Psoas muscle (tissue), 8 donors: ENCODE measurements around the gene PPP2CA. TPM values are rescaled to one million over a fixed set of nuclear protein-coding genes. Genes with fewer than 3 reads are reported as not detected.
"Not testable (repeated sequence)": the region's sequence is repeated elsewhere in the genome, so short reads cannot be mapped to it uniquely, and the experiment has no call there.

ENCODE experiments used
- ATAC-seq, 4 donors: fragments of 200-7000 bp; cut with Tn5 transposase; one replicate each; pipeline ENCODE4 v1.9.1; 2020; ENCODE audit warnings: moderate library complexity in 3 of 4, mild to moderate bottlenecking in 2 of 4
- DNase-seq, 2 donors: peaks; one replicate each; pipeline ENCODE4 v3.0.0-alpha.2; 2020
- H3K27ac ChIP-seq: fragments of 200-600 bp; one replicate; pipeline ENCODE4 v1.8.0; 2022
- H3K27me3 ChIP-seq, 3 donors: fragments of 200-600 bp in 1 of 3; one replicate each; pipeline versions ENCODE4 v1.6.1 to v1.8.0; 2013 to 2022; ENCODE audit warnings: low read length in 2 of 3, mild to moderate bottlenecking in 2 of 3, moderate library complexity in 1 of 3; ENCODE audit not compliant: insufficient read depth in 3 of 3
- H3K36me3 ChIP-seq, 2 donors: fragments of 200-600 bp in 1 of 2; one replicate each; pipeline versions ENCODE4 v1.6.1 to v1.8.0; 2013 to 2022; ENCODE audit warnings: low read depth in 1 of 2, mild to moderate bottlenecking in 1 of 2, moderate library complexity in 1 of 2; ENCODE audit not compliant: insufficient read depth in 1 of 2
- H3K4me1 ChIP-seq: fragments of 200-600 bp; one replicate; pipeline ENCODE4 v1.8.0; 2022
- H3K4me3 ChIP-seq: fragments of 200-600 bp; one replicate; pipeline ENCODE4 v1.8.0; 2022; ENCODE audit warnings: mild to moderate bottlenecking
- H3K9me3 ChIP-seq: fragments of 200-600 bp; one replicate; pipeline ENCODE4 v1.8.0; 2022
- CTCF ChIP-seq: fragments of 200-600 bp; IDR thresholded peaks from one replicate; pipeline ENCODE4 v1.8.0; 2022; ENCODE audit warnings: antibody characterized with exemption
- WGBS, 3 donors: extraction: QIAGEN DNeasy Blood & Tissue Kit; methylation state at CpG; one replicate each; pipeline versions ENCODE4 v1.1.6 to v1.1.7; 2013; 5-methylcytosine and 5-hydroxymethylcytosine counted together
- intact Hi-C, 2 donors: fragments of 100-400 bp; cut with DNase I; formaldehyde crosslinking; loops; one replicate each; pipeline versions ENCODE4 v1.11.0 to v1.14.2; 2022
- polyA plus RNA-seq, 3 donors: library from polyadenylated mRNA; stranded (reverse); fragments of 200-250 nt; gene quantifications; one replicate each; pipeline ENCODE4 v1.2.3, GENCODE V29; 2013
- total RNA-seq, 4 donors: library from RNA; stranded (reverse); fragmentation: NEBNext Ultra II Directional in 2 of 4; extraction: Animal tissue kit (Norgen Biotek cat#: 25700) in 2 of 4; gene quantifications; one replicate each; pipeline versions ENCODE4 v1.2.1 to v1.2.4, GENCODE V29; 2021 to 2023
- donor health status: healthy with polysubstance abuse.
- donor health status: DM: no; HTN: no; CAD: no; lungs with moderate emphysema.
- donor health status: Bipolar disorder and iron deficiency.
- donor health status: healthy.
- donor health status: DM: yes; HTN: yes; CAD: no.
- donor health status: DM: no; HTN: no; CAD: no.
- donor health status: DM: no; HTN: no; CAD: no.
- donor health status: DM: yes; HTN: yes; CAD: no.

Gene PPP2CA
- total and polyA plus RNA-seq, 7 donors: 53.0 to 140 (median 107) TPM

- no peak for TF ChIP-seq CTCF
- 68 to 78% (median 69%) methylated on average over 3 of the region's 3 CpGs for WGBS, 3 donors
- intact Hi-C loops: no loop called here
- no peak overlapping the region for H3K4me3 ChIP-seq
- no peaks in the 10 kb centered on the region for H3K27me3 ChIP-seq
- no peaks in the 10 kb centered on the region for H3K4me1 ChIP-seq
- no peak for DNase-seq
- H3K27ac ChIP-seq: no peak overlapping the region
- H3K9me3 ChIP-seq: no peaks in the 10 kb centered on the region
- no peaks in the 10 kb centered on the region for H3K36me3 ChIP-seq
- ATAC-seq: no peak
Measured at GRCh38 chr5:134268019-134268601, 42.2 kb upstream of the PPP2CA start.

- ATAC-seq (no peak), DNase-seq (no peak)
- no peaks in the 10 kb centered on the region for H3K4me1 ChIP-seq
- no peak overlapping the region for H3K27ac ChIP-seq
- no peaks in the 10 kb centered on the region for H3K27me3 ChIP-seq
- no peak overlapping the region for H3K4me3 ChIP-seq
- no peaks in the 10 kb centered on the region for H3K36me3 ChIP-seq
- intact Hi-C loops: no loop called here
- WGBS, 3 donors: 76 to 84% (median 78%) methylated on average over 7 of the region's 7 CpGs
- no peak for TF ChIP-seq CTCF
- H3K9me3 ChIP-seq: peaks cover 1% of the 10 kb centered on the region
Measured at GRCh38 chr5:134267366-134268018, 41.6 kb upstream of the PPP2CA start.

GRCh38 chr5:134263801-134264200 is 37.9 kb upstream of the PPP2CA start:
- H3K27ac ChIP-seq: no peak overlapping the region
- DNase-seq (no peak), ATAC-seq (no peak)
- peaks cover 4% of the 10 kb centered on the region for H3K9me3 ChIP-seq
- no peaks in the 10 kb centered on the region for H3K27me3 ChIP-seq
- intact Hi-C loops: no loop called here
- TF ChIP-seq CTCF: no peak
- WGBS, 3 donors: 81 to 95% (median 95%) methylated on average over 4 of the region's 4 CpGs
- H3K4me1 ChIP-seq: no peaks in the 10 kb centered on the region
- H3K36me3 ChIP-seq: no peaks in the 10 kb centered on the region
- no peak overlapping the region for H3K4me3 ChIP-seq

GRCh38 chr5:134262629-134263028 is 36.8 kb upstream of the PPP2CA start:
- ATAC-seq, DNase-seq, H3K36me3 ChIP-seq, H3K27ac ChIP-seq, H3K9me3 ChIP-seq, H3K27me3 ChIP-seq, intact Hi-C loops, H3K4me3 ChIP-seq, H3K4me1 ChIP-seq: not testable (repeated sequence)
- WGBS, 3 donors: 56 to 69% (median 68%) methylated on average over 5 of the region's 5 CpGs

- H3K36me3 ChIP-seq: no peaks in the 10 kb centered on the region
- H3K9me3 ChIP-seq: peaks cover 4% of the 10 kb centered on the region
- TF ChIP-seq CTCF: no peak
- no peaks in the 10 kb centered on the region for H3K27me3 ChIP-seq
- intact Hi-C loops: no loop called here
- no peak overlapping the region for H3K27ac ChIP-seq
- H3K4me1 ChIP-seq: no peaks in the 10 kb centered on the region
- no peak for ATAC-seq
- 79 to 84% (median 81%) methylated on average over 3 of the region's 3 CpGs for WGBS, 3 donors
- no peak overlapping the region for H3K4me3 ChIP-seq
- DNase-seq: no peak
Measured at GRCh38 chr5:134258896-134259295, 33.0 kb upstream of the PPP2CA start.
